Measurements from ENCODE around the gene OMP.

OMP gene

DNA sequence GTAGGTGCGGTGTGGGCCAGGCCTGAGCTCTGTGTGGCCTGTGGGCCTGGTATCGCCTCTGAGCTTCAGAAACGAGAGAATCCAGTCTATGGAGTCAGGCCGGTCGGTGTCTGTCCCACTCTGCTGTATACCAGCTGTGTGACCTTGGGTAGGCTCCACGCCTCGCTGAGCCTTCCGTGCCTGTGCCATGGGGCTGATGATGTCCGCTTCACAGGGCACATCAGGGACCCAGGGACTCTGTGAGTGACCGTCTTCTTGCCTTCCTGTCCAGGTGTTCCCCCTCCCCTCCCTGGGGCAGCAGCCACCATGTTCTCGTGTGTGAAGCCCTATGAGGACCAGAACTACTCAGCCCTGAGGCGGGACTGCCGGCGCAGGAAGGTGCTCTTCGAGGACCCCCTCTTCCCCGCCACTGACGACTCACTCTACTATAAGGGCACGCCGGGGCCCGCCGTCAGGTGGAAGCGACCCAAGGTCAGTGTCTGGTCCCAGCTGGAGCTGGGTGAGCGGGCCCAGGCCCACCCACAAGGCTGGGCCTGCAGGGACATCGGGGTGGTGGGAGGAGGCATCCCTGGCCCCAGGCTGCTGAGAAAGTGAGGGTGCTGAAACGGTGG is 18.0 kb upstream of the OMP start:
- in situ Hi-C loops (cut with HindIII; ENCODE audit: low pct_unique_long_range_greater_than_20kb, low sequenced_read_pairs) = no loop called here
- TF ChIP-seq JUND (IDR thresholded peaks at IDR 0.05; ENCODE audit: low read depth) = no peak
- no peak for DNase-seq (ENCODE audit: low read depth in 1 of 2, low spot score in 1 of 2)

- DNase-seq (ENCODE audit: low read depth in 1 of 2, low spot score in 1 of 2) = no peak
- no peak for TF ChIP-seq JUND (IDR thresholded peaks at IDR 0.05; ENCODE audit: low read depth)
- in situ Hi-C loops (cut with HindIII; ENCODE audit: low pct_unique_long_range_greater_than_20kb, low sequenced_read_pairs) = no loop called here
Observed at GRCh38 chr11:77085652-77086051, 17.0 kb upstream of the OMP start.

- in situ Hi-C loops (cut with HindIII; ENCODE audit: low pct_unique_long_range_greater_than_20kb, low sequenced_read_pairs) = no loop called here
- no peak for DNase-seq (ENCODE audit: low read depth in 1 of 2, low spot score in 1 of 2)
- no peak for TF ChIP-seq JUND (IDR thresholded peaks at IDR 0.05; ENCODE audit: low read depth)
Observed at GRCh38 chr11:77086521-77087472, 15.8 kb upstream of the OMP start.

DNA sequence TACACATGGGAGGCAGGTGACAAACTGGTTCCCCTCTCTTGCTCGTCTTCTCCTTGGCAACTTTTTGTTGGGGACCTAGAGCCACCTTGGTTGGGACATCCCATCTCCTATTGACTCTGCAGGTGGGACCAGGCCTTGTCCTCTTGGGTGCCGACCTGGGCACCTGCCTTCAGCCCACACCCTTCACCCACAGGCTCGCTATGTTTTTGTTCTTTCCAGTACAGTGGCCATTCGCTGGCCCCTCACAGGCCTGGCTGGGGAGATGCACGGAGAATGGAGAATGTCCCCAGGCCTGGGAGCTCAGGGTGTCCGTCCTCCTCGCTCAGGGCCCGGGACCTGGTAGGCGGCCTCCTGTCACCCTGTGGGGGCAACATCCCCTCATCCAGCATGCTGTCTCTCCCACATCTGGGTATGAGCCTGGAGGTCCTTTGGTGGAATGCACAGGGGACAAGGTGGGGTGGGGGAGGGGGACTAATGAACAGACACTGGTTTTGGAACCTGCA is 14.9 kb upstream of the OMP start:
- TF ChIP-seq JUND (IDR thresholded peaks at IDR 0.05; ENCODE audit: low read depth) = no peak
- no peak for DNase-seq (ENCODE audit: low read depth in 1 of 2, low spot score in 1 of 2)
- in situ Hi-C loops (cut with HindIII; ENCODE audit: low pct_unique_long_range_greater_than_20kb, low sequenced_read_pairs) = no loop called here

GRCh38 chr11:77088236-77089003 is 14.2 kb upstream of the OMP start:
- TF ChIP-seq JUND (IDR thresholded peaks at IDR 0.05; ENCODE audit: low read depth) = no peak
- DNase-seq (ENCODE audit: low read depth in 1 of 2, low spot score in 1 of 2) = peak; percentile 80 to 94
- in situ Hi-C loops (cut with HindIII; ENCODE audit: low pct_unique_long_range_greater_than_20kb, low sequenced_read_pairs) = no loop called here

- no peak for DNase-seq (ENCODE audit: low read depth in 1 of 2, low spot score in 1 of 2)
- in situ Hi-C loops (cut with HindIII; ENCODE audit: low pct_unique_long_range_greater_than_20kb, low sequenced_read_pairs) = no loop called here
Observed at GRCh38 chr11:77089004-77089545, 13.6 kb upstream of the OMP start.

GRCh38 chr11:77090046-77090372 is 12.6 kb upstream of the OMP start:
- no peak for DNase-seq (ENCODE audit: low read depth in 1 of 2, low spot score in 1 of 2)
- in situ Hi-C loops (cut with HindIII; ENCODE audit: low pct_unique_long_range_greater_than_20kb, low sequenced_read_pairs) = no loop called here
- TF ChIP-seq JUND (IDR thresholded peaks at IDR 0.05; ENCODE audit: low read depth) = no peak

More at GRCh38 chr11:77089004-77089545, 13.6 kb upstream of the OMP start:
- TF ChIP-seq JUND (IDR thresholded peaks at IDR 0.05; ENCODE audit: low read depth) = no peak

GRCh38 chr11:77090373-77091111 is 12.1 kb upstream of the OMP start:
- in situ Hi-C loops (cut with HindIII; ENCODE audit: low pct_unique_long_range_greater_than_20kb, low sequenced_read_pairs) = no loop called here
- no peak for TF ChIP-seq JUND (IDR thresholded peaks at IDR 0.05; ENCODE audit: low read depth)
- no peak for DNase-seq (ENCODE audit: low read depth in 1 of 2, low spot score in 1 of 2)

- TF ChIP-seq JUND (IDR thresholded peaks at IDR 0.05; ENCODE audit: low read depth) = no peak
- DNase-seq (ENCODE audit: low read depth in 1 of 2, low spot score in 1 of 2) = peak; percentile 92 to 97
- in situ Hi-C loops (cut with HindIII; ENCODE audit: low pct_unique_long_range_greater_than_20kb, low sequenced_read_pairs) = no loop called here
Observed at GRCh38 chr11:77091146-77091940, 11.3 kb upstream of the OMP start.

DNA sequence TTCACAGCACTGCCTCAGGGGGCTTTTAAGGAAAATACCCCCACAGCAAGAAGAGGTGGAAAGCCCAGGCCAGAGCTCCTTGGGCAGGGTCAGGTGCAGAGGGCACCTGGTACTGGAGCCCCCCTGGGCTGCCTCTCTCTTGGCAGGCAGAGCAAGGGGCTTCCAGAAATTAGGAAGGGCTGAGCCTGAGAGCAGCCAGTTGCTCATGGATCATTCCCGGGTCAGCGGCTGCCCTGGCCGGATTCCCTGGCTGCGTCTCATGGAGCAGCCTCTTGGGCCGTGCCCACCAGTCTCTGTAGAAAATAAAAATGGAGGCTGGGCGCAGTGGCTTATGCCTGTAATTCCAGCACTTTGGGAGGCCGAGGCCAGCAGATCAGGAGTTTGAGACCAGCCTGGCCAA is 10.3 kb upstream of the OMP start:
- in situ Hi-C loops (cut with HindIII; ENCODE audit: low pct_unique_long_range_greater_than_20kb, low sequenced_read_pairs) = no loop called here
- DNase-seq (ENCODE audit: low read depth in 1 of 2, low spot score in 1 of 2) = no peak
- no peak for TF ChIP-seq JUND (IDR thresholded peaks at IDR 0.05; ENCODE audit: low read depth)

Data from T47D (cell line).